Testis (tissue), 2 donors: ENCODE results near the gene PCYOX1L.

ENCODE experiments used
- POLR2A ChIP-seq: fragments of 450-650 bp; IDR thresholded peaks from one replicate; pipeline ENCODE4 v1.6.1; 2017; ENCODE audit warnings: antibody characterized with exemption, mild to moderate bottlenecking, moderate library complexity
- TF ChIP-seq, protein P1 (sequence below), 3 experiments: fragments of 450-650 bp in 2 of 3; fragments of 200-600 bp in 1 of 3; sonication (generic) in 1 of 3; IDR thresholded peaks; one replicate each; pipeline ENCODE4 v1.5.1; 2016 to 2019; ENCODE audit warnings: antibody characterized with exemption in 3 of 3, mild to moderate bottlenecking in 2 of 3, moderate library complexity in 1 of 3

- TF ChIP-seq, protein P1, sequence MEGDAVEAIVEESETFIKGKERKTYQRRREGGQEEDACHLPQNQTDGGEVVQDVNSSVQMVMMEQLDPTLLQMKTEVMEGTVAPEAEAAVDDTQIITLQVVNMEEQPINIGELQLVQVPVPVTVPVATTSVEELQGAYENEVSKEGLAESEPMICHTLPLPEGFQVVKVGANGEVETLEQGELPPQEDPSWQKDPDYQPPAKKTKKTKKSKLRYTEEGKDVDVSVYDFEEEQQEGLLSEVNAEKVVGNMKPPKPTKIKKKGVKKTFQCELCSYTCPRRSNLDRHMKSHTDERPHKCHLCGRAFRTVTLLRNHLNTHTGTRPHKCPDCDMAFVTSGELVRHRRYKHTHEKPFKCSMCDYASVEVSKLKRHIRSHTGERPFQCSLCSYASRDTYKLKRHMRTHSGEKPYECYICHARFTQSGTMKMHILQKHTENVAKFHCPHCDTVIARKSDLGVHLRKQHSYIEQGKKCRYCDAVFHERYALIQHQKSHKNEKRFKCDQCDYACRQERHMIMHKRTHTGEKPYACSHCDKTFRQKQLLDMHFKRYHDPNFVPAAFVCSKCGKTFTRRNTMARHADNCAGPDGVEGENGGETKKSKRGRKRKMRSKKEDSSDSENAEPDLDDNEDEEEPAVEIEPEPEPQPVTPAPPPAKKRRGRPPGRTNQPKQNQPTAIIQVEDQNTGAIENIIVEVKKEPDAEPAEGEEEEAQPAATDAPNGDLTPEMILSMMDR (IDR thresholded peaks at IDR 0.05) = no peak
- no peak for TF ChIP-seq POLR2A
Observed at GRCh38 chr5:149315753-149316152, 42.1 kb upstream of the PCYOX1L start.
